GM19099 (cell line): ENCODE measurements around the gene ZBTB43.

ENCODE experiments used
- POLR2A ChIP-seq: IDR thresholded peaks from 3 replicates; pipeline ENCODE4 v1.6.1; 2011; ENCODE audit warnings: low read depth; ENCODE audit not compliant: insufficient read length; ENCODE audit errors: extremely low read depth

The ZBTB43 gene

GRCh38 chr9:126842220-126842842 lies 37.5 kb downstream of the ZBTB43 start:
- TF ChIP-seq POLR2A = no peak

GRCh38 chr9:126842977-126843799 lies 38.3 kb downstream of the ZBTB43 start:
- TF ChIP-seq POLR2A = no peak

- TF ChIP-seq POLR2A = no peak
These were observed 39.2 kb downstream of the ZBTB43 start for GRCh38 chr9:126844085-126844484.

GRCh38 chr9:126847051-126847450 lies 42.2 kb downstream of the ZBTB43 start:
- no peak for TF ChIP-seq POLR2A

- TF ChIP-seq POLR2A = no peak
These were observed 44.9 kb downstream of the ZBTB43 start for GRCh38 chr9:126849591-126850225.

- TF ChIP-seq POLR2A = no peak
These were observed 46.5 kb downstream of the ZBTB43 start for GRCh38 chr9:126851286-126851880.

GRCh38 chr9:126852086-126852688 lies 47.3 kb downstream of the ZBTB43 start:
- no peak for TF ChIP-seq POLR2A

- TF ChIP-seq POLR2A = no peak
These were observed 48.8 kb downstream of the ZBTB43 start for GRCh38 chr9:126853667-126854066.

- no peak for TF ChIP-seq POLR2A
These were observed 49.9 kb downstream of the ZBTB43 start for GRCh38 chr9:126854734-126855133.

GRCh38 chr9:126856326-126856877 lies 51.6 kb downstream of the ZBTB43 start:
- TF ChIP-seq POLR2A = no peak

GRCh38 chr9:126857261-126857960 lies 52.6 kb downstream of the ZBTB43 start:
- TF ChIP-seq POLR2A = no peak

- no peak for TF ChIP-seq POLR2A
These were observed 54.3 kb downstream of the ZBTB43 start for GRCh38 chr9:126859111-126859510.

- TF ChIP-seq POLR2A = peak; percentile 88
These were observed 55.4 kb downstream of the ZBTB43 start, which contains the start of gene ZBTB34 for GRCh38 chr9:126860077-126860756. TSS of gene ZBTB34 (plus strand) at chr9:126860639. CDS start at chr9:126879400, 18,761 bp downstream.
